Astrocyte of the spinal cord (primary cell): ENCODE data around the gene LOC128125822.
A peak's percentile ranks its signal among the peaks of the same experiment; 100 is the strongest.

ENCODE experiments used
- DNase-seq: peaks from one replicate; pipeline ENCODE4 v3.0.0; 2011; ENCODE audit warnings: low read depth, low spot score
- H3K4me3 ChIP-seq: 2 replicates; pipeline ENCODE4 v1.5.1; 2011; ENCODE audit warnings: low read depth, mild to moderate bottlenecking, low read length, moderate library complexity
- CTCF ChIP-seq: IDR thresholded peaks from 2 replicates; pipeline ENCODE4 v1.5.1; 2012; ENCODE audit warnings: low read depth, mild to moderate bottlenecking, low read length, inconsistent platforms
- in situ Hi-C: cut with HindIII; loops from 2 replicates; pipeline ENCODE4 v1.10.0; 2017; ENCODE audit warnings: low sequenced_read_pairs

Gene LOC128125822

GRCh38 chr6:63561288-63561687 lies 11.0 kb upstream of the LOC128125822 start:
- TF ChIP-seq CTCF: no peak
- no peak for DNase-seq
- in situ Hi-C loops: no loop called here

GRCh38 chr6:63563235-63563634 lies 9.0 kb upstream of the LOC128125822 start:
- no peak for TF ChIP-seq CTCF
- DNase-seq: no peak
- in situ Hi-C loops: no loop called here
- H3K4me3 ChIP-seq: no peak overlapping the region

More at GRCh38 chr6:63561288-63561687, 11.0 kb upstream of the LOC128125822 start:
- no peak overlapping the region for H3K4me3 ChIP-seq

- no peak for TF ChIP-seq CTCF
- H3K4me3 ChIP-seq: no peak overlapping the region
- DNase-seq: no peak
- in situ Hi-C loops: no loop called here
Observed at GRCh38 chr6:63565058-63565726, 7.1 kb upstream of the LOC128125822 start.

GRCh38 chr6:63565727-63566596 lies 6.3 kb upstream of the LOC128125822 start:
- in situ Hi-C loops: no loop called here
- DNase-seq: peak; percentile 40
- TF ChIP-seq CTCF: no peak
- H3K4me3 ChIP-seq: no peak overlapping the region

GRCh38 chr6:63567966-63568365 lies 4.3 kb upstream of the LOC128125822 start:
- DNase-seq: no peak

More at GRCh38 chr6:63567966-63568365, 4.3 kb upstream of the LOC128125822 start:
- no peak for TF ChIP-seq CTCF
- no peak overlapping the region for H3K4me3 ChIP-seq
- in situ Hi-C loops: no loop called here
